Gastroesophageal sphincter (tissue), 3 donors: ENCODE results near the gene PFDN1.

Experiments
- CTCF ChIP-seq, 4 experiments: fragments of 200-600 bp in 2 of 4; fragments of 450-650 bp in 2 of 4; sonication (generic) in 1 of 4; IDR thresholded peaks; one replicate each; pipeline ENCODE4 v1.5.1; 2017 to 2019; ENCODE audit warnings: antibody characterized with exemption in 4 of 4, mild to moderate bottlenecking in 2 of 4, moderate library complexity in 2 of 4
- POLR2A ChIP-seq, 2 donors: fragments of 450-650 bp; IDR thresholded peaks; one replicate each; pipeline ENCODE4 v1.6.1; 2017; ENCODE audit warnings: antibody characterized with exemption in 2 of 2, mild to moderate bottlenecking in 2 of 2, moderate library complexity in 1 of 2

GRCh38 chr5:140252470-140253126 lies 50.3 kb downstream of the PFDN1 start:
- TF ChIP-seq POLR2A (IDR thresholded peaks at IDR 0.05) = no peak
- no peak for TF ChIP-seq CTCF (IDR thresholded peaks at IDR 0.05)
